Melanocyte of skin (primary cell): ENCODE data around the gene EDC3. TPM values are rescaled to one million over a fixed set of nuclear protein-coding genes. Genes with fewer than 3 reads are reported as not detected.

ENCODE experiments used
- total RNA-seq, 2 donors: library from RNA; depleted of rRNA; stranded (reverse); fragments of >200 nt; gene quantifications; 2 replicates each; pipeline ENCODE4 v1.2.3, GENCODE V29; 2012

EDC3 gene, protein sequence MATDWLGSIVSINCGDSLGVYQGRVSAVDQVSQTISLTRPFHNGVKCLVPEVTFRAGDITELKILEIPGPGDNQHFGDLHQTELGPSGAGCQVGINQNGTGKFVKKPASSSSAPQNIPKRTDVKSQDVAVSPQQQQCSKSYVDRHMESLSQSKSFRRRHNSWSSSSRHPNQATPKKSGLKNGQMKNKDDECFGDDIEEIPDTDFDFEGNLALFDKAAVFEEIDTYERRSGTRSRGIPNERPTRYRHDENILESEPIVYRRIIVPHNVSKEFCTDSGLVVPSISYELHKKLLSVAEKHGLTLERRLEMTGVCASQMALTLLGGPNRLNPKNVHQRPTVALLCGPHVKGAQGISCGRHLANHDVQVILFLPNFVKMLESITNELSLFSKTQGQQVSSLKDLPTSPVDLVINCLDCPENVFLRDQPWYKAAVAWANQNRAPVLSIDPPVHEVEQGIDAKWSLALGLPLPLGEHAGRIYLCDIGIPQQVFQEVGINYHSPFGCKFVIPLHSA
- 10 to 100 TPM in 1 of 2 donors, 1 to 10 TPM in 1; 4.8 to 14.7 TPM for total RNA-seq

DNA sequence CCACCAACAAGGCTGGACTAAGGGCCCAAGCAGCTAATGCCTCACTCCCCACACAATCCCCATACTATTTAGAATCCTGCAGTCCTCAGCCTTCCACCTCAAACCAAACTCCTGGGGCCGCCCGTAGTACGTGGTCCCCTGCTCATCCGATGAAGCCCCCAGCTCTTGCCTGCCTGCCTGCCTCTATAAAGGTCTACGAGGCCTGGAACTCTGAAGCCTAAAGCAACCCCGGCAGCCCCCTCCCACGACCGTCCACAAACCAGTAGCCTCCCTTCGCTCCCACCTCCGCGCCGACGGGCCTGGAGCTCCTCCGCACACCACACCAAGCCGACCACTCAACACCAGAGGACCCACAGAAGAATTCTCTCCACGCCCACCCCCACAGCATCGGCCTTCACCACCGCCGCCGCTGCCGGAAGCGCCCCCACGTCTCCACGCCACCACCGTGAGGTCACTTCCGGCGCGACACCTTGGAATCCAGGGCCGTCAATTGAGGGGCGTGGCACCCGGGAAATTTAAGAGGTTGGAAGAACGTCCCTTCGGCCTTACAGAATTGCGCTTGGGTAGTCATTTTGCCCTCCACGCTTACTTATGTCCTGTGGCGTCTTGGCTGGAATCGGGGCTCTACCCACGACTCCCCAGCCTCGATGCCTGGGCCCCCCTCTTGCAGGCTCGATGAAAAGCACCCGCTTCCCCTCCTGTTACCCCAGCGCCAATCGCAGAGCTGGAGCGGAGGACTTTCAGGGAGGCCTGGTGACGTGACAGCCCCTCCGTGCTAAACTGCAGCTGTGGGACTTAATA is at the start of gene EDC3:
Gene EDC3, minus strand, starts transcription at position 428 of the 801 bp plus-strand sequence. CDS start 20,900 bp downstream, outside the sequence.

DNA sequence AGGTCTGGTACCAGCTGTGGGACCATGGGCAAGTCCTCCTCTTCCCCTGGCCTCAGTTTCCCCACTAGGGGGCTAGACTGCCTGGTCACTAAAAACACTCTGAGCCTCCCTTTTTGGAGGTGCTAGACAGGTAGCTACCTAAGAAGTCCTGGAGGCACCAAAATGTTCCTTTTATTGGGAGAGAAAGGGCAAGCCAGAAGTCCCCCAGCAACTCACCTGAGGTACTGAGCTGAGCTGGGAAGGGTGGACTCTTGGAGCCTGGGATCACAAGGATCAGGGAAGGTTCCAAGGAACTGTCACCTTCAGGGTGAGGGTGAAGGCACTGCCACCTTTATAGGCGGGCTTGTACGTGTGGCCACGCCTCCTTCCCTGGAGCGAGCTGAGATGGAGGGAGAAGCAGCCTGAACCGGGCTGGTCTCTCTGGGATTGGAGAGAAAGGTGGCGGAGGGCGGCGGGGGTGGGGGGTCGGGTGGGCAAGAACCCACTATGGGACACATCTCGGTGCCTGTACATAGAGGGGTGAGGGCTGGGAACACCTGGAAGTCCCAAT is 29.5 kb upstream of the EDC3 start, which contains the start of gene CYP1A1:
Gene CYP1A1, minus strand, starts transcription at position 304 of the 550 bp plus-strand sequence. CDS start 2,431 bp downstream, outside the sequence.

DNA sequence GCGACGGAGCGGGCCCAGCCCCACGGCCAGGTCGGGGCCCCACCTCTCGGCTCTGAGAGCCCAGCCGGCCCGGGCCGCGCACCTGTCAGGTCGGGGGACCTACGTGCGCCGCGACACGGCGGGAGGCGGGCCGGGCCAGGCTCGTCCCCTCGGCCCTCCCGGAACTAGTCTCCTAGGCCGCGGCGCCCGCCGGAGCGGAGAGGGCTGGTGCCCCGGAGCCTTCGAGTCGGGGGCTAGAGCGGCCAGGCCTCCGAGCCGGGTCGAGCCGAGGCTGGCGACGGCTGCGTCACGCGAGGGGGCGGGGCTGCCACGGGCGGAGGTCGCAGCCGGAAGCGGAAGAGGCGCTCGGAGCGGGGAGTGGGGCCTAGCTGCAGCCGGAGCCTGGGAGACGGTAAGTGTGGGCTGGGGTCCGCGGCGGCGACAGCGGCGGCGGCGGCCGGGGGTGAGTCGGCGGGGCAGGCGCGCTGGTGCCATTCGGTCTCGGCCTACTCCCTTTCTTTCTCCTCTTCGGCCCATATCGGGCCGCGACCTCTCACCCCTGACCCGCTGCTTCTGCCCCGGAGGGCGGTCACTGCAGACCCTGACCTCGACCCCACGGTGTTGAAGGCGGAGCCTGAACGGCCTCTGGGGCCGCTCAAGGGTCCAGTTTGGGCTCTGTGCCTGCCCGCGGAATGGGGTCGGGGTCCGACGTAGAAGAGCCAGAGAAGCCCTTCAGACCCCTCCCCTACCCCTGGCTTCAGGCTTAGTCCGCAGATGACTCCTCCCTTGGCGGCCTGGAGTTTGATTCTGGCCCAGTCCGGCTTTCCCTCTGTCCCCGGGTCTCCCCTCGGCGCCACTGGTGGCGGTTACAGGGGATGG is 80.1 kb downstream of the EDC3 start, which contains the start of gene CLK3:
Gene CLK3, plus strand, starts transcription at position 329 of the 858 bp plus-strand sequence. CDS start 3,361 bp downstream, outside the sequence.

Other genes starting within 250 kb of the EDC3 start
- gene UBL7, start 234.9 kb downstream of the EDC3 start, total RNA-seq = 10 to 100 TPM; 49.9 to 62.6 TPM
- gene ARID3B, start 154.8 kb downstream of the EDC3 start, total RNA-seq = 1 to 10 TPM in 1 of 2 donors, under 1 TPM in 1; 0.69 to 1.7 TPM
- gene CLK3, start 80.2 kb downstream of the EDC3 start, total RNA-seq = 10 to 100 TPM; 39.6 to 49.3 TPM
- gene CYP1A1, start 29.5 kb upstream of the EDC3 start, total RNA-seq = 1 to 10 TPM; 1.3 to 8.6 TPM
- under 1 TPM in 1 of 2 donors, not detected in 1; under 0.01 TPM for gene CYP1A2, start 52.8 kb upstream of the EDC3 start, total RNA-seq
- gene CSK, start 86.1 kb upstream of the EDC3 start, total RNA-seq = 10 to 100 TPM; 32.0 to 84.6 TPM
- under 1 TPM in 1 of 2 donors, not detected in 1; under 0.01 TPM for gene LMAN1L, start 116.8 kb upstream of the EDC3 start, total RNA-seq
- gene CPLX3, start 130.6 kb upstream of the EDC3 start, total RNA-seq = not detected
- 10 to 100 TPM; 38.0 to 44.0 TPM for gene ULK3, start 147.1 kb upstream of the EDC3 start, total RNA-seq
- gene SCAMP2, start 177.3 kb upstream of the EDC3 start, total RNA-seq = 10 to 100 TPM; 28.3 to 33.4 TPM
- 10 to 100 TPM; 43.4 to 43.6 TPM for gene MPI, start 194.0 kb upstream of the EDC3 start, total RNA-seq
- gene FAM219B, start 210.8 kb upstream of the EDC3 start, total RNA-seq = 10 to 100 TPM; 31.6 to 43.0 TPM
- 10 to 100 TPM; 59.5 to 71.3 TPM for gene COX5A, start 242.0 kb upstream of the EDC3 start, total RNA-seq